NOMO-1 treated with DMSO at 0.1 percent for 48 hours (cell line): ENCODE results near the gene ACP1.

Experiments
- DNase-seq: peaks from one replicate; lab custom pipeline; 2025; ENCODE audit not compliant: unreplicated experiment; lab: John Stamatoyannopoulos, UW

Gene ACP1

GRCh38 chr2:279956-280649, 15.4 kb downstream of the ACP1 start:
- DNase-seq, result no peak

DNA sequence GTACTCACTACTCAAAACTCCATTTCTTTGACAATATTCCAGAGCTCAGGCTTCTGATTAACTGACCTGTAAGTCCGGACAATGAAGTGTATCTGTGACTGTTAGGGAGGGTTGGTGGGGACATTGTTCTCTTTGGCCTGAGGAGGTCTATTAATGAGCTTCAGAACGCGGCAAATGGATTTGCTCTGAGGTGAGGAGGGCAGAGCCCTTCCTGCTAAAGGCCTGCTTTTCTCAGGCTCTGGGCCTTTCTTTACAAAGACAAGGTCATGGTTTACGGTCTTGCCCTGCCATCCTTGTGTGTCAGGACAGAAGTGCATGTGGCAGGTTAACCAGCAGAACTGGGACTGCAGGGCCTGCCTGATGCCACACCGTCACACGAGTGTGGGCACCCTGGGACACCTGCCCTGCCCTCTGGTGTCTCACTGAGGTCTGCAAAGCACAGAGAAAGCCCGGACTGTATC, 15.9 kb downstream of the ACP1 start:
- DNase-seq, result no peak

GRCh38 chr2:281381-281780, 16.6 kb downstream of the ACP1 start:
- DNase-seq, result no peak

DNA sequence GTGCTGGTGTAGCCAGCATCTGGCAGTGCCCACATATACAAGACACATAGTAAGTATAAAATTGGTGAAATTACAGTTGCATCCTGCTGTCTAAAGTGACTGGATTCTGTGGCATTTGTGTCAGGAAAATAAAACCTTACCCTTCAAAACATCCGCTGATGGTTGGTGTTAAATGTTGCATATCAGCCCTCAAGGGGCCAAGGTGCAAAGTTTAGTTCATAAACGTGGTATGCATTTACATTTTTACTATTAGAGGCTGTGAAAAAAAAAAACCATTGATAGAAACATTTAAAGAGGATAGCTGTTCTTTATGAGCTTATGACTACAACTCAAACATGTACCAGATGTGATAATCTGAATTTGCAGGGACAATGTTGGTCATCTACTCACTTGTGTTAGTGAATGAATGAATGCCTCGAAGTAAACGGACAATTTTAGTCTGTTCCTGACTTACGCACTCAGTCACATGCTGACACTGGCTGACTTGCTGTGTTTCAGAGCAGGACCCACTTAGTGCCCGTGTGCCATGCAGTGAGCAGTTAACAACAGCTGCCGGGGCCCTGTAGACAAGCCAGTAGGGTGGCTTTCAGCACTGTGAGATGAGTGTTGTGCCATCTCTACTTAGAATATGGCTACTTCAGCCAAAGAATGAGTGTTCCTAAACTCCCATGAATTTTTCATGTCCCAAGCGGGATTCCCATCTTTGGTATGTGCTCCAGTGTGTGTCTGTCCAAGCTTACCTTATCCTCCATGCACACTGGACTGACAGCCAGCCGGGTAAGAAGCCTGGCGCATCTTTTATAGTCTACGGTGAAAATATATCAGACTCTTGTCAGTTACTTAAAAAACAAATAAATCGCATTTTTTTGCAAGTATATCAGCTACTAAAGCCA, 17.9 kb downstream of the ACP1 start:
- no peak for DNase-seq

DNA sequence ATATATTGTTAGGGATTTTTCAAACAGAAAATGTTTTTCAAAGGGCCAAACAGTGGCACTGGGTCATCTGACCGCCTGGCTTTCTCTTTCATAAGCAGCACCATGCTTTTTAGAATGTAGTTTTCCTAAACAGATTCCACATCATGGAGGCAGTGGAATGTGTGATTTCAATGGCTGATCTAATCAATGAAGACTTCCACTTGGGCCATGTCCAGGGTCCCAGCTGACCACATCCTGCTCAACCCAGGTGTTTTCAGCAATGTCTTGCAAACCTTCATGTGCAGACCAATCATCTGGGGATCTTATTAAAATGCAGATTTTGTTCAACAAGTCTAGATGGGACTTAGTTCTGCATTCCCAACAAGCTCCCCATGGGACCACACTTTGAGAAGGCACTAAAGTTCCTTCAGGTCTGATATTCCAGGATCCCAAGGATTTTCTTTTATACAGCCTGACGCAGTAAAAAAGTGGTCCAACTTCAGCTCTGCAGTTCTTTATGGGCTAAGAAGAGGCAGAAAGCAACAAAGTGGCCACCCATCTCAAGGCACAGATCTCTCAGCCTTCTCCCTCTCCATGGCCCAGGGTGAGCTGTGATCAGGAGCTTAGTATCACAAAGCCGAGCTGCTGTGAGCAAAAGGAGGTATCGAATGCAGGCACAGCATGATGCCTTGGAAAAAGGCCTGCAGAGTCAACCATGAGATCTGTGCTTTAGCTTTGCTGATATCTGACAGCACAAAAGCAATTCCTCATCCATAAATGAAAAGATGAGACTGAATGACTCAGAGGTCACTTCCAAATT, 19.4 kb downstream of the ACP1 start:
- DNase-seq, result no peak

GRCh38 chr2:284896-285492, 20.2 kb downstream of the ACP1 start:
- DNase-seq, result no peak

DNA sequence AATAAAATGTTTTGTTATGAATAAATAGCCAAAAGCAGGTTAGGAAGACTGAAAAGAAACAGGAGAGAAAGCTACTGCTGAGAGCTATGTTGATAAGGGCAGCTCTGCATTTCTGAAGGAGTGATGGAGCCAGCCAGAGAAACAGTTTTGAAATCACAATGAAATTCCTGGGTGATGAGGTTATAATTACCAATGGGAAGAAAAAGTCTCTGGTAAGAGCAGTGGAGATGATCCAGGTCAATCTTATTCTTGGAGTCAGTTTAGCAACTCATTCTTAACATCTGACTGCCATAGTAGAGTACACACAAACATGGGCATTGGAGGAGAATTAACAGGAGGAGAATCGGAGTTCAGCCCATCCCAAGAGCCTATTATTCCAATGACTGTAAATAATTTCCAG, 20.8 kb downstream of the ACP1 start:
- DNase-seq, result no peak

DNA sequence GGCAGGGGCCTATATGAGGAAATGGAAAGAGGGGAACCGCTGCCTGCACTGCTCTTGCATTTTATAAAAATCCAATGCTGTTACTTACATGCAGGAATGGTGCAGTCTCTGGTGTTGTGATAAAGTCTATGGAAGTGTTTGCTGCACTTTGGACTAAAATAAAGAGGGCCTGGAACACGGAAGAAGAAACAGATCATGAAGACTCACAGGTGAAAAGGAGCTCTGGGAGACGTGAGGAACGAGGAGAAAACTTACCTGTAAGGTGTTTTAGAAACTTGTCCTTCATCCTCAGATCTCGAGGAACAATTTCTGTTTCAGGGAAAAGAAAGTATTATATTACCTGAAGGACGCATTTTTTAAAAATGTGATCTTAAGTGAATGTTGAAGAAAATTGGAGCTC, 21.3 kb downstream of the ACP1 start:
- no peak for DNase-seq

DNA sequence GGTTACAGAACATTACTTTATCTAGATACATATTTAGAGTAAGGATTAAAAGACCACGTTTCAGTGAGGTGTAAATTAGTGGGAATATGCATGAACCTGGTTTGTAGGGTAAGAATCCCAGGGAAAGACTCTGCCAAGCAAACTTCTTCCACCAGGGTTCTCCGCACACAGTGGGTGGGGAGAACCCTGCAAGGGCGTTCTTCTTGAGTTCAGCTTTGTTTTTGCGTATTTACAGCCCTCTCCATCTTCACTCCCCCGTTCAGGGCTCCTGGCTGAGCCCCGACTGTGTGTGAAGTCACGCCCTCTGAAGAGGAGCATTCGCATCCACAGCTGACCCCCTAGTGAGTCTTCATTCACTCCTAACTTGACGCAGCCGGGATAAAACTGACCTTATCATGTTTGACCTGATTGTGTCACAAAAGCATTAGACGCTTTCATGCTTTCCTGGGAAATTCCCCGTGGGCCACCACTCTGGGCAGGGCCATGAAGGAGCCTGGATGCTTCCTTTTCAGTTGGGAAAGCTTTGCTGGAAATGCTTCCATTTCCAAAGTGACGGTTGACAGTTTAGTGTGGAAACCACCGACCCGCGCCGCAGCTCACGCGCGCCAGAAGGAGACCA, 22.1 kb downstream of the ACP1 start:
- no peak for DNase-seq

DNA sequence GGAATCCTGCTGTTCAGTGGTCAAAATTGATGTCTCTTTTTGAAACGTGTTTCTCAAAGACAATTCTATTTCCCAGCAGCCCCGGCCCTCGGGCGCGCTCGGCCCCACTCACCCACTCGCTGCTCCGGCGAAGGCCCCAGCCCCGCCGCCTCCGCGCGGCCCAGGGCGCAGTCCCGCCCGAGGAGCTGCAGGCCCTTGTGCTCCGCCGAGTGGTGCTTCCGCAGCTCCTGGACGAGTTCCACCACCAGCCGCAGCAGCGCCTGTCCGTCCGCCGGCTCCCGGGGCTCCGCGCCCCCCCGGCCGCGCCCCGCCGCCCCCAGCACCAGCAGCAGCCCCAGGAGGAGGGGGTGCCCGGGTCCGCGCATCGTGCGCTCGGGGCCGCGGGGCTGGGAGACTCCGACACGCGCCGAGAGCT, 22.7 kb downstream of the ACP1 start:
- DNase-seq, result no peak

DNA sequence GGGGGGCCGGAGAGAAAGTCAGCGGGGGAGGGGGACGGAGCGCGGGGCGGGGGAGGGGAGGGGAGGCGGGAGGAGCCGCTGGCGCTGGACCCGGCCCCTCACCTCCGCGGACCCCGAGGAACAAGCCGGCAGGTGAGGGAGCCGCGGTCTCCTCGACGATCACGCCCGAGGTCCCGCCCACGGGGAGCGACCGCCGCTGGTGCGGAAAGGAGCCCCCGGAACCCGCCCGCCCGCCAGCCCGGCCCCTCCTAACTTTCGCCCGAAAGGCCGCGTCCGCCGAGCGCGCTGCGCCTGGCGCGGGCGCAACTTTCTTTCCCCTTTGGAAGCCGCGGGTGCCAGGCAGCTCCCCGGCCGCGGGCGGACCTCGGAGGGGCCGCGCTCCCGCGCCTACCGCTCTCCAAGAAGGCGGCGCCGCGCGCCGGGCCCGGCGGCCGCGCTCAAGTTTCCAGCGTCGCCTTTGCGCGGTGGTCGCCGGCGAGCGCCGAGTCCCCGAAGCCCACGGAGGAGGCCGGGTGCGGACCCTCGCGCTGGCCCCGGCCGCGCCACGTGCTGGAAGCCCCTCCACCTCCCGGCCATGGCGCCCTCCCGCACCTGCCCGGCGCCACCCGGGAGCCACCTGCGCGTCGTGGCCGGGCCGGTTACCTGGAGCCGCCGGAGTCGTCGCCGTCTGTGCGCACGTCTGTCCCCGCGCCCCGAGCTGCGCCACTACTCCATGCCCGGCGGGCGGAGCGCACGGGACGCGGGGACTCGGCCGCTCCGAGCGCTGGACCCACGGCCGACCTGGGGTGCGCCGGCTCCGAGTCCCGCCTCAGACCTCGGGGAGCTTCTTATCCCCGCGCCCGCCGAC, 23.4 kb downstream of the ACP1 start, which contains the start of gene ALKAL2:
TSS of gene ALKAL2 (minus strand) at position 181 of the 847 bp plus-strand sequence. CDS start 256 bp downstream, outside the sequence.
- DNase-seq, result no peak

DNA sequence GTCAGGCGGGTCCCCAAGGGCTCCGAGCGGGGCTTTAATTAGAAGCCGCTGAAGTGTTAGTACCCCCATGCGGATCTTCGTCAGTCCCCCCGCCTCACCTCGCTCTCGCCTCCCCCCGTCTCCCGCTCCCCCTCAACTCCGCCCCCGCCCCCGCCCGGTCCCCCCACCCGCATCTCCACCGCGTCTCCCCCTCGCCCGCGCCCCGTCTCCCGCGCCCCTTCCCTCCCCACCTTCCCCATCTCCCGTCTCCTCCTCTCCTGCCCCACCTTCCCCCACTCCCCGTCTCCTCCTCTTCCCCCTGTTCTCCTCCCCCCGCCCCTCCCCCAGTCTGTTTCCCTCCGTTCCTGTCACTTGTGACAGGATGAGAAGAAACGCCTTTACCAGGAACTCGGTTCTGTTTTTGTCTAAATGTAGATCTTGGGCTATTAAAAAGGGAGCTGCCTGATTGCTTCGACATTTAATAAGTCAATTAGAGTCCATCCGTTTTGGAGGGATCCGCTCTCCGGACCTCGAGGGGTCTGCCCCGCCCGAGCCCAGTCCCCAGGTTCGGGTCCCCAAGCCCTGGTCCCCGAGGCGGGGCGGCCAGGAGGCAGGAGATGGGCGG, 24.1 kb downstream of the ACP1 start:
- no peak for DNase-seq

DNA sequence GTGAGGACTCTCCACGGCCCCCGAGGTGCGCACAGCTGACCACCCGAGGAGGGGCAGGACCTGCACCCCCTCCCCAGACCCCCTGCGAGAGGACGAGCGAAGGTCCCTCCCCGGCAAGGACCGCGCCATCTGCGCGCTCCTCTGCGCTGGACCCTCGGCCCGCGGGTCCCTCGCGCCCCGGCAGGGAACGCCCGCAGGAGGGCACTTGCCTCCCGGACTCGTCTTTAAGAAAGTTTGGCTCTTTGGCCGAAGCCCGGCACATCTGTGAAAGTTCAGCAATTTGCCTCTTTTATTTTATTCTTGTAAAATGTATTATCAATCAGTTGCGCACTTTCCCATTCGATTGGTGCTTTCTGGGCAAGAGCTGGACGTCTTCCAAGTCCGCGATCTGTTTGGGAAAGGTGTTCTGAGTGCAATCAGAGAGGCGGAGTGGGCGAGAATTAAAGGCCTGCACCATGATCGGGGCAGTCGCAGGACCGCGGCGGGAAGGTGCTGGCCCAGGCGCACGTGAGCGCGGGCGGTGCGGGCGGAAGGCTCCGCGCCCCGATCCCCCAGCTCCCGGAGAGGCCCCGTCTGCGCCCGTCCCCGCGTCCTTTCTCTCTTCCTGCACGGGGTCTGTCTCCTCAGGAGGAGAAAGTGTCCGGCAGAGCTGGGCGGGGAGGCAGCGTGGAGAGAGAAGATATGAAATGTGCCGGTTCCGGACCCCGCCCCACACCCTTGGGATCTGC, 24.8 kb downstream of the ACP1 start:
- DNase-seq, result no peak

- DNase-seq, result peak; percentile 63
Observed at GRCh38 chr2:290090-290722, 25.5 kb downstream of the ACP1 start.

GRCh38 chr2:295090-295489, 30.3 kb downstream of the ACP1 start:
- no peak for DNase-seq

DNA sequence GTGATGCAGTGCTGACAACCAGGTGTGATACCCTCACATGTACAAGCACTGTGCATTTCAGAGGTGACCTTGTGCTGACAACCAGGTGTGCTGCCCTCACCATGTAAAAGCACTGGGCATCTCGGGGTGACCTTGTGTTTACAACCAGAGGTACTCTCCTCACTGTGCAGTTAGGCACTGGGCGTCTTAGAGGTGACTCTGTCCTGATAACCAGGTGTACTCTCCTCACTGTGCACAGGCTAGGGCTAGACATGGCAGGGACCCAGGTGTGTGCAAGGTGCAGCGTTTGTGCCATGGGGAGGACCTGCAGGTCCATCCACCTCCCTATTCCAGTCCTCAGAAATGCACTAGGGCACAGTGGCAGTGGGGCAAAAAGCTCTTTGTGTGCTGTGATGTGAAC, 31.6 kb downstream of the ACP1 start:
- DNase-seq, result no peak

GRCh38 chr2:305366-305765, 40.6 kb downstream of the ACP1 start:
- no peak for DNase-seq
